Esophagus squamous epithelium (tissue), 5 donors: ENCODE measurements around the gene GDPD5. TPM values are rescaled to one million over a fixed set of nuclear protein-coding genes. Genes with fewer than 3 reads are reported as not detected.

Experiments
- DNase-seq: peaks from one replicate; lab custom pipeline; 2025; lab: John Stamatoyannopoulos, UW
- H3K27ac ChIP-seq, 4 donors: fragments of 200-600 bp; sonication (generic); one replicate each; pipeline ENCODE4 v1.5.1; 2016 to 2019; ENCODE audit warnings: mild to moderate bottlenecking in 1 of 4
- H3K27me3 ChIP-seq, 4 donors: fragments of 200-600 bp; sonication (generic); 1 replicate in 3 of 4; 2 replicates in 1 of 4; pipeline versions ENCODE4 v1.5.1 to v1.6.0; 2017 to 2021; ENCODE audit warnings: antibody characterized with exemption in 1 of 4
- H3K36me3 ChIP-seq, 3 donors: fragments of 200-600 bp; sonication (generic); one replicate each; pipeline ENCODE4 v1.5.1; 2016 to 2019
- H3K4me1 ChIP-seq, 3 donors: fragments of 200-600 bp; sonication (generic); one replicate each; pipeline ENCODE4 v1.5.1; 2017 to 2019
- H3K4me3 ChIP-seq, 4 donors: fragments of 200-600 bp; sonication (generic); 1 replicate in 3 of 4; 2 replicates in 1 of 4; pipeline ENCODE4 v1.5.1; 2016 to 2019; ENCODE audit warnings: mild to moderate bottlenecking in 2 of 4, moderate library complexity in 1 of 4
- H3K9me3 ChIP-seq, 3 donors: fragments of 200-600 bp; sonication (generic); one replicate each; pipeline ENCODE4 v1.5.1; 2016 to 2019
- POLR2A ChIP-seq, 4 donors: fragments of 450-650 bp; IDR thresholded peaks; one replicate each; pipeline ENCODE4 v1.6.1; 2017; ENCODE audit warnings: antibody characterized with exemption in 4 of 4, mild to moderate bottlenecking in 4 of 4, moderate library complexity in 3 of 4
- WGBS, 2 donors: methylation state at CpG; one replicate each; pipeline ENCODE4 v1.1.5; 2018; 5-methylcytosine and 5-hydroxymethylcytosine counted together
- intact Hi-C: fragments of 100-400 bp; cut with DNase I; formaldehyde crosslinking; loops from one replicate; pipeline ENCODE4 v1.15.0; 2022
- total RNA-seq, 4 donors: library from RNA; depleted of rRNA; stranded (reverse); fragments of >200 nt; gene quantifications; one replicate each; pipeline ENCODE4 v1.1.0, GENCODE V29; 2016
- TF ChIP-seq, protein P1 (sequence below), 6 experiments: fragments of 450-650 bp in 4 of 6; fragments of 200-600 bp in 2 of 6; sonication (generic) in 2 of 6; IDR thresholded peaks; one replicate each; pipeline ENCODE4 v1.5.1; 2016 to 2019; ENCODE audit warnings: antibody characterized with exemption in 6 of 6, mild to moderate bottlenecking in 4 of 6, moderate library complexity in 4 of 6
- donor health status: DM: yes; HTN: yes; CAD: no.

GDPD5 gene
- total RNA-seq, 4 donors from 2014 or later = 0.57 to 2.3 (median 1.6) TPM

GRCh38 chr11:75558939-75559843 is 33.5 kb upstream of the GDPD5 start:
- intact Hi-C loops = no loop called here
- DNase-seq = no peak
- Histone ChIP-seq H3K36me3 (no peaks in the 10 kb centered on the region), H3K4me3 (peak overlapping the region in 3 of 4 donors; percentile 0 to 50 (median 3)), H3K27ac (peak overlapping the region; percentile 73 to 99 (median 96)), H3K4me1 (peaks cover 38 to 89% (median 58%) of the 10 kb centered on the region in 3 donors), H3K9me3 (no peaks in the 10 kb centered on the region), H3K27me3 (peaks cover 0 to 6% (median 0%) of the 10 kb centered on the region in 4 donors)
- TF ChIP-seq, protein P1, sequence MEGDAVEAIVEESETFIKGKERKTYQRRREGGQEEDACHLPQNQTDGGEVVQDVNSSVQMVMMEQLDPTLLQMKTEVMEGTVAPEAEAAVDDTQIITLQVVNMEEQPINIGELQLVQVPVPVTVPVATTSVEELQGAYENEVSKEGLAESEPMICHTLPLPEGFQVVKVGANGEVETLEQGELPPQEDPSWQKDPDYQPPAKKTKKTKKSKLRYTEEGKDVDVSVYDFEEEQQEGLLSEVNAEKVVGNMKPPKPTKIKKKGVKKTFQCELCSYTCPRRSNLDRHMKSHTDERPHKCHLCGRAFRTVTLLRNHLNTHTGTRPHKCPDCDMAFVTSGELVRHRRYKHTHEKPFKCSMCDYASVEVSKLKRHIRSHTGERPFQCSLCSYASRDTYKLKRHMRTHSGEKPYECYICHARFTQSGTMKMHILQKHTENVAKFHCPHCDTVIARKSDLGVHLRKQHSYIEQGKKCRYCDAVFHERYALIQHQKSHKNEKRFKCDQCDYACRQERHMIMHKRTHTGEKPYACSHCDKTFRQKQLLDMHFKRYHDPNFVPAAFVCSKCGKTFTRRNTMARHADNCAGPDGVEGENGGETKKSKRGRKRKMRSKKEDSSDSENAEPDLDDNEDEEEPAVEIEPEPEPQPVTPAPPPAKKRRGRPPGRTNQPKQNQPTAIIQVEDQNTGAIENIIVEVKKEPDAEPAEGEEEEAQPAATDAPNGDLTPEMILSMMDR (IDR thresholded peaks at IDR 0.05) = no peak
- TF ChIP-seq POLR2A (IDR thresholded peaks at IDR 0.05) = no peak
- WGBS, 2 donors = 13 to 20% methylated on average over 6 of the region's 8 CpGs

DNA sequence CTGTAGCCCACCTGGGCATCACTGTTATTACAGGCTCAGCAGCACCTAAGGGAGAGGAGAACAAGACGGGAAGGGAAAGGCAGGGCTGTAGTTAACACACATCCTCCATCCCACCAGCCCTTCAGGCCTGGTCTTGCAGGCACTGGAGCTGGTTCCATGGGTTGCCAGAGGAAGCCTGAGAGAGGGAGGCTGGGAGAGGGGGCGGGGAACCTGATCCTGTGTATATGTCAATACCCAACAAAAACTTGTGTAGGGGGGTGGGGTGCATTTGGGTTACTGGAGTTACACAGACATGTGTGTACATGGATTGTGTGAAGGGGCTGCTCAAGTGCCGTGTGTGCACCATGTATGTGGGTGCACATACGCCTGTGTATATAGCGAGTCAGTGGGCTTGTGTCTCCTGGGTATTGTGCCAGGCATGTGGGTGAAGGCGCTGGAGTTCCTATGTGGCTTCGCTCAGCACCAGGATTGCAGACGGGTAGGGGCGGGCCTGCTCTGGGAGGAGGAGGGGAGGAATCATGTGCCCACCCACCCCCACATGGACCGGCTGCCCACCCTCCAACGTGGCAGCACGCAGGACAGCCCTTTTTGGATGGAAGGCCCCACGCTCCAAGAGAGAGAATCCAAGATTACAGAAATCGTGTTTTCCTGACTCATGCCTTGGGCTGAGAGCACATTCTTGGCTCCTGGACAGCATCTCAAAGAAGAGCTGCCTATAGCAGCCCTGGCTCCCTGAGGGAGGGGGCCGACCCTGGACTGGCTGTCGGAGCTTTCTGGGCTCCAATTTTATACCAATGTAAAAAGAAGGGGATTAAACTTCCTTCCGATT is 32.1 kb upstream of the GDPD5 start:
- intact Hi-C loops = no loop called here
- WGBS, 2 donors = 19 to 31% methylated on average over 7 to 11 of the region's 17 CpGs
- no peaks in the 10 kb centered on the region for H3K36me3 ChIP-seq
- no peak for TF ChIP-seq POLR2A (IDR thresholded peaks at IDR 0.05)
- TF ChIP-seq, protein P1 (IDR thresholded peaks at IDR 0.05) = no peak
- DNase-seq = no peak
- peak overlapping the region in 2 of 4 donors; percentile 8 to 50 for H3K4me3 ChIP-seq
- H3K4me1 ChIP-seq = peaks cover 28 to 88% (median 55%) of the 10 kb centered on the region in 3 donors
- no peaks in the 10 kb centered on the region for H3K9me3 ChIP-seq
- H3K27me3 ChIP-seq = peaks cover 0 to 6% (median 0%) of the 10 kb centered on the region in 4 donors
- peak overlapping the region; percentile 73 to 99 (median 96) for H3K27ac ChIP-seq

DNA sequence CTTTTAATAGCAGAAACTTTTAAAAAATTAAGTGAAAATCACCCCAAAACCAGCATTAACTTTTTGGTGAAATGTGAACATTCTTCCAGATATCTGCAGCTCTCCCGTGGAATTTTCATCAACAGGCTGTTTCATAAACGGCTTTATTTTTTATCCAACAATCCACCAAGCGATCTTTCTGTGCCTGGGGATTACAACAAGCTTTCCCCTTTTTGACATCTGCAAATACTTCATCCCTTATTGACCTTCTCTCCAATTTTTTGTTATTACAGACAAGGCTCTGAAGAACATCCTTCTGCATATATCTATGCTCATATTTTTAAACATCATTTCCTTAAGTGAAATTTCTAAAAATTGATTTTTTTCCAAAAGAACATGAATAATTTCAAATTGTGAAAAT is 30.5 kb upstream of the GDPD5 start:
- no peak for DNase-seq
- Histone ChIP-seq H3K27me3 (no peaks in the 10 kb centered on the region), H3K4me1 (peaks cover 20 to 74% (median 55%) of the 10 kb centered on the region in 3 donors), H3K9me3 (no peaks in the 10 kb centered on the region), H3K27ac (peak overlapping the region in 2 of 4 donors; percentile 95 to 99), H3K36me3 (no peaks in the 10 kb centered on the region), H3K4me3 (no peak overlapping the region)
- no peak for TF ChIP-seq POLR2A (IDR thresholded peaks at IDR 0.05)
- TF ChIP-seq, protein P1 (IDR thresholded peaks at IDR 0.05) = no peak
- 67 to 73% methylated on average over 3 of the region's 3 CpGs for WGBS, 2 donors
- intact Hi-C loops = no loop called here

DNA sequence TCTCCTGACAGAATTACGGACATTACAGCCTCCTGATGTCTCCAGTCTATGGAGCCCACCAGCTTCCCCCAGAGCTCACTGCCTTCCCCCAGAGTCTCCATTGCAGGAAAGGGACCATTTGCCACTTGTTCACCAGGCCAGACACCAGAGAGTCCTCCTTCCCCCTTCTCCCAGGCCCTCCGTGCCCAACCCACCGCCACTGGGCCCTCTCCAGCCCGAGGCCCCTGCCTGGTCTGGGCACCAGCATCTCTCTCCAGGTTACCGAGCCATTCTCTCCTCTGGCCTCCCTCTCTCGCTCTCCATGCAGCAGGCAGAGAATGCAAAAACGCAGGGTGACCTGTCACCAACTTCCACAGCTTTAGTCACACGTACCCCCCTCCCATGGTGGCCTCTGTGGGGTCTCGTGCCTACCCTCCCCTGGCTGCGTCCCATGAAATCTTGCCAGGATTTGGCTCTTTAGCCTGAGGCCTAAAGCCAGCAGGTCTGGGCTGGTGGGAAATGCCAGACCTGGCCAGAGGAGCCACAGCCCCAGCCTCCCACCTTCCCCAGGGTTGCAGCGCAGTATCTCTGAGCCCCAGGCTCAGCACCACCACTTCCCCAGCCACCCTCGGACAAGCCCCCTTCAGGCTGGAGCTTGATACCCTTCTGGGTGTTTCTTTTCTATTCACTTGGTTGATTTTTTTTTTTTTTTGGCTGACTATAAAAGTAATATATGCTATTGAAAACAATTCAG is 29.5 kb upstream of the GDPD5 start:
- 70 to 81% methylated on average over 9 to 11 of the region's 12 CpGs for WGBS, 2 donors
- intact Hi-C loops = no loop called here
- TF ChIP-seq, protein P1 (IDR thresholded peaks at IDR 0.05) = no peak
- no peak for TF ChIP-seq POLR2A (IDR thresholded peaks at IDR 0.05)
- H3K27me3 ChIP-seq = no peaks in the 10 kb centered on the region
- peak overlapping the region; percentile 57 to 91 (median 82) for H3K27ac ChIP-seq
- no peaks in the 10 kb centered on the region for H3K9me3 ChIP-seq
- H3K4me1 ChIP-seq = peaks cover 20 to 63% (median 55%) of the 10 kb centered on the region in 3 donors
- H3K36me3 ChIP-seq = no peaks in the 10 kb centered on the region
- DNase-seq = no peak
- no peak overlapping the region for H3K4me3 ChIP-seq
